Heart right ventricle (tissue), 16 donors: Measurements from ENCODE around the gene LAMA5. TPM values are rescaled to one million over a fixed set of nuclear protein-coding genes. Genes with fewer than 3 reads are reported as not detected.
A peak's percentile ranks its signal among the peaks of the same experiment; 100 is the strongest.

Experiments
- ATAC-seq, 8 donors: fragments of 200-7000 bp; cut with Tn5 transposase; one replicate each; pipeline ENCODE4 v1.9.1; 2020; ENCODE audit warnings: mild to moderate bottlenecking in 8 of 8, moderate library complexity in 8 of 8, moderate number of reproducible peaks in 1 of 8
- DNase-seq, 2 donors: peaks; one replicate each; pipeline ENCODE4 v3.0.0-alpha.2; 2020
- H3K27ac ChIP-seq, 10 donors: fragments of 200-600 bp; sonication (generic) in 2 of 10; one replicate each; pipeline versions ENCODE4 v1.5.0 to v1.8.0; 2020 to 2022; ENCODE audit warnings: mild to moderate bottlenecking in 3 of 10
- H3K27me3 ChIP-seq, 7 donors: fragments of 200-600 bp; one replicate each; pipeline ENCODE4 v1.8.0; 2021 to 2022; ENCODE audit warnings: mild to moderate bottlenecking in 2 of 7
- H3K36me3 ChIP-seq, 9 donors: fragments of 200-600 bp; sonication (generic) in 1 of 9; one replicate each; pipeline versions ENCODE4 v1.5.0 to v1.8.0; 2020 to 2022; ENCODE audit warnings: mild to moderate bottlenecking in 2 of 9
- H3K4me1 ChIP-seq, 9 donors: fragments of 200-600 bp; sonication (generic) in 1 of 9; one replicate each; pipeline versions ENCODE4 v1.5.0 to v1.8.0; 2020 to 2022; ENCODE audit warnings: mild to moderate bottlenecking in 4 of 9
- H3K4me3 ChIP-seq, 10 donors: fragments of 200-600 bp; sonication (generic) in 2 of 10; one replicate each; pipeline versions ENCODE4 v1.5.0 to v1.8.0; 2020 to 2022; ENCODE audit warnings: mild to moderate bottlenecking in 7 of 10, moderate library complexity in 2 of 10
- H3K9me3 ChIP-seq, 11 donors: fragments of 200-600 bp in 10 of 11; sonication (generic) in 2 of 11; one replicate each; pipeline versions ENCODE4 v1.5.0 to v1.8.0; 2013 to 2022; ENCODE audit warnings: mild to moderate bottlenecking in 2 of 11, control low read depth in 1 of 11, moderate library complexity in 1 of 11
- CTCF ChIP-seq, 9 donors: fragments of 200-600 bp; sonication (generic) in 2 of 9; IDR thresholded peaks; one replicate each; pipeline versions ENCODE4 v1.5.0 to v1.8.0; 2021 to 2022; ENCODE audit warnings: antibody characterized with exemption in 9 of 9, mild to moderate bottlenecking in 5 of 9, moderate library complexity in 1 of 9
- WGBS, 2 donors: extraction: QIAGEN DNeasy Blood & Tissue Kit; methylation state at CpG; one replicate each; pipeline ENCODE4 v1.1.7; 2013; ENCODE audit warnings: inconsistent platforms in 1 of 2; 5-methylcytosine and 5-hydroxymethylcytosine counted together
- intact Hi-C, 10 donors: fragments of 100-400 bp; cut with DNase I; formaldehyde crosslinking; loops; one replicate each; pipeline versions ENCODE4 v1.11.1 to v1.14.2; 2022
- polyA plus RNA-seq, 2 donors: library from polyadenylated mRNA; stranded (reverse); fragments of 200-250 nt; gene quantifications; one replicate each; pipeline ENCODE4 v1.2.3, GENCODE V29; 2013
- total RNA-seq, 10 donors: library from RNA; stranded (reverse); fragmentation: NEBNext Ultra II Directional in 3 of 10; extraction: Animal tissue kit (Norgen Biotek cat#: 25700) in 3 of 10; gene quantifications; one replicate each; pipeline versions ENCODE4 v1.2.1 to v1.2.4, GENCODE V29; 2021 to 2023
- donor health status: Arrhythmogenic right ventricular cardiomyopathy.
- donor health status: ischemic (EF 13 %, LVEDD 7.1; RV severe dilation, severe dysfunction).
- donor health status: healthy with polysubstance abuse.
- donor health status: DM: no; HTN: yes; CAD: no.
- donor health status: DM: no; HTN: no; CAD: no.
- donor health status: ischemic (EF 25% LVEDD 6.9; RV normal size, moderate dysfunction).
- donor health status: ischemic (EF 25% LVEDD 5.7; RV mildly dilated, moderate dysfunction).
- donor health status: healthy.
- donor health status: DM: yes; HTN: yes; CAD: no.
- donor health status: Ischemic cardiomyopathy.
- donor health status: ischemic (EF 35%, LVEDD 5.7; RV mildly dilated, moderate dysfunction).
- donor health status: nonischemic (EF 11% LVEDD 7.7; RV severe dilation, severe dysfunction).
- donor health status: DM: yes; HTN: yes; CAD: no.
- donor health status: PGD.
- donor health status: ischemic (EF 29% LVEDD 5.4; RV normal size, mild dysfunction).
- donor health status: nonischemic (EF 23%, LVEDD 6.1; RV moderate dilation, normal function).

Gene LAMA5
- total and polyA plus RNA-seq, 12 donors, result 53.9 to 358 (median 76.5) TPM

GRCh38 chr20:62267543-62267942, 99.6 kb downstream of the LAMA5 start:
- intact Hi-C loops, result no loop called here
- Histone ChIP-seq H3K36me3 (peaks cover 0 to 90% (median 39%) of the 10 kb centered on the region in 9 donors), H3K9me3 (peaks cover 0 to 9% (median 0%) of the 10 kb centered on the region in 11 donors), H3K4me1 (peaks cover 0 to 20% (median 9%) of the 10 kb centered on the region in 9 donors), H3K27ac (peak overlapping the region in 7 of 10 donors; percentile 32 to 62 (median 48)), H3K27me3 (no peaks in the 10 kb centered on the region), H3K4me3 (no peak overlapping the region)
- ATAC-seq (peak; percentile 74 to 95 (median 86)), DNase-seq (peak in 1 of 2 donors; percentile 55)
- TF ChIP-seq CTCF (IDR thresholded peaks at IDR 0.05), result no peak
- 72 to 75% methylated on average over 10 of the region's 10 CpGs for WGBS, 2 donors

- H3K27me3 ChIP-seq, result no peaks in the 10 kb centered on the region
- H3K4me1 ChIP-seq, result peaks cover 0 to 20% (median 9%) of the 10 kb centered on the region in 9 donors
- intact Hi-C loops, result no loop called here
- peak overlapping the region in 7 of 10 donors; percentile 14 to 62 (median 48) for H3K27ac ChIP-seq
- DNase-seq (no peak), ATAC-seq (peak in 1 of 8 donors; percentile 23)
- WGBS, 2 donors, result 96 to 97% methylated on average over 13 of the region's 13 CpGs
- no peak overlapping the region for H3K4me3 ChIP-seq
- TF ChIP-seq CTCF (IDR thresholded peaks at IDR 0.05), result no peak
- H3K36me3 ChIP-seq, result peaks cover 0 to 90% (median 38%) of the 10 kb centered on the region in 9 donors
- H3K9me3 ChIP-seq, result peaks cover 0 to 9% (median 0%) of the 10 kb centered on the region in 11 donors
These were observed 100.3 kb downstream of the LAMA5 start for GRCh38 chr20:62266851-62267250.

GRCh38 chr20:62266340-62266739, 100.8 kb downstream of the LAMA5 start:
- DNase-seq, result no peak
- WGBS, 2 donors, result 93 to 94% methylated on average over 10 of the region's 10 CpGs

GRCh38 chr20:62265365-62265764, 101.7 kb downstream of the LAMA5 start:
- Histone ChIP-seq H3K27me3 (no peaks in the 10 kb centered on the region), H3K36me3 (peaks cover 0 to 96% (median 41%) of the 10 kb centered on the region in 9 donors), H3K9me3 (peaks cover 0 to 9% (median 0%) of the 10 kb centered on the region in 11 donors), H3K4me1 (peaks cover 0 to 20% (median 9%) of the 10 kb centered on the region in 9 donors), H3K27ac (no peak overlapping the region), H3K4me3 (no peak overlapping the region)
- intact Hi-C loops, result no loop called here
- ATAC-seq (no peak), DNase-seq (no peak)
- TF ChIP-seq CTCF (IDR thresholded peaks at IDR 0.05), result no peak
- 98 to 100% methylated on average over 1 of the region's 1 CpG for WGBS, 2 donors

More at GRCh38 chr20:62266340-62266739, 100.8 kb downstream of the LAMA5 start:
- peaks cover 0 to 9% (median 0%) of the 10 kb centered on the region in 11 donors for H3K9me3 ChIP-seq
- intact Hi-C loops, result no loop called here
- no peak for TF ChIP-seq CTCF (IDR thresholded peaks at IDR 0.05)
- no peak overlapping the region for H3K27ac ChIP-seq
- H3K36me3 ChIP-seq, result peaks cover 0 to 90% (median 37%) of the 10 kb centered on the region in 9 donors
- no peaks in the 10 kb centered on the region for H3K27me3 ChIP-seq
- H3K4me3 ChIP-seq, result no peak overlapping the region
- ATAC-seq, result no peak
- peaks cover 0 to 20% (median 9%) of the 10 kb centered on the region in 9 donors for H3K4me1 ChIP-seq
